Vagina (tissue), 2 donors: ENCODE measurements around the gene RPP30.

Source experiments
- POLR2A ChIP-seq, 2 donors: fragments of 450-650 bp; IDR thresholded peaks; one replicate each; pipeline ENCODE4 v1.6.1; 2017; ENCODE audit warnings: antibody characterized with exemption in 2 of 2, mild to moderate bottlenecking in 2 of 2, moderate library complexity in 2 of 2
- POLR2AphosphoS5 ChIP-seq, 2 donors: sonication (generic); formaldehyde crosslinking; IDR thresholded peaks; one replicate each; pipeline ENCODE4 v1.9.0; 2017; ENCODE audit warnings: antibody characterized with exemption in 2 of 2, mild to moderate bottlenecking in 2 of 2, low read depth in 1 of 2; ENCODE audit not compliant: insufficient read depth in 1 of 2
- TF ChIP-seq, protein P1 (sequence below), 3 experiments: fragments of 450-650 bp in 2 of 3; fragments of 200-600 bp in 1 of 3; sonication (generic) in 1 of 3; IDR thresholded peaks; one replicate each; pipeline ENCODE4 v1.5.1; 2017 to 2019; ENCODE audit warnings: antibody characterized with exemption in 3 of 3, mild to moderate bottlenecking in 2 of 3, moderate library complexity in 2 of 3

DNA sequence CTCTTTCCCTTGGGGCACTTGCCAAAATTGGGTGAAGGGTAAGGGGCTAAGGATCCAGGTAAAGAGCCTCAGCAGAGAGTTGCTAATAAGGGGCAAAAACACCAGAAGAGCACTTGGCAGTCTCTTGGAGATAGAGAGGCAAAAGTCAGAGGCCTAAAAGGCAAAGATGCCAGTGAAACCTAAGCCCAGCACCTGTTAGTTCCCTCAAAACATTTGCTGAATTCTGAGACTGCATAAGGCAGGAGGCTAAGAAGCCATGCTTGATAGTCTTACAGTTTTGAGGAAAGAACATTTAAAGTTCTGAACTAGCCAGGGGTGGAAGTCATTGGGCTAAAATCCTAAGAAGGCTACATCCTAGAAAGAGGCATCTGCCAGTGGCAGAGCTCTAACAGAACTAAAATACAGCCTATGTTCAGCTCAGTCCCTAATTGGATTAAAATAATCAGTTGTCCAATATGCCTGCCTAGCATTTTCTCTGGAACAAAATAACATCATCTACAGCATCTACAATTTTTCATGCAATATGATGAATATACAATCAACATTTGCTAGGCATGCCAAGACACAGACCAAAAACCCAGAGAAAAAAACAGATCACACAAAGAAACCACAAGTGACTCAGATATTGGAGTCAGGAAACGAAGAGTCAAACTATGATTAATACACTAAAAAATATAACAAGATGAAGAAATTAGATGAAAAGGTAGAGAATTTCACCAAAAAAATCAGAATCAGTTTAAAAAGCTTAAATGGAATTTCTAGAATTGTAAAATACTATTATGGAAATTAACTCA lies 21.6 kb upstream of the RPP30 start:
- TF ChIP-seq, protein P1, sequence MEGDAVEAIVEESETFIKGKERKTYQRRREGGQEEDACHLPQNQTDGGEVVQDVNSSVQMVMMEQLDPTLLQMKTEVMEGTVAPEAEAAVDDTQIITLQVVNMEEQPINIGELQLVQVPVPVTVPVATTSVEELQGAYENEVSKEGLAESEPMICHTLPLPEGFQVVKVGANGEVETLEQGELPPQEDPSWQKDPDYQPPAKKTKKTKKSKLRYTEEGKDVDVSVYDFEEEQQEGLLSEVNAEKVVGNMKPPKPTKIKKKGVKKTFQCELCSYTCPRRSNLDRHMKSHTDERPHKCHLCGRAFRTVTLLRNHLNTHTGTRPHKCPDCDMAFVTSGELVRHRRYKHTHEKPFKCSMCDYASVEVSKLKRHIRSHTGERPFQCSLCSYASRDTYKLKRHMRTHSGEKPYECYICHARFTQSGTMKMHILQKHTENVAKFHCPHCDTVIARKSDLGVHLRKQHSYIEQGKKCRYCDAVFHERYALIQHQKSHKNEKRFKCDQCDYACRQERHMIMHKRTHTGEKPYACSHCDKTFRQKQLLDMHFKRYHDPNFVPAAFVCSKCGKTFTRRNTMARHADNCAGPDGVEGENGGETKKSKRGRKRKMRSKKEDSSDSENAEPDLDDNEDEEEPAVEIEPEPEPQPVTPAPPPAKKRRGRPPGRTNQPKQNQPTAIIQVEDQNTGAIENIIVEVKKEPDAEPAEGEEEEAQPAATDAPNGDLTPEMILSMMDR (IDR thresholded peaks at IDR 0.05) = no peak
- TF ChIP-seq POLR2AphosphoS5 (IDR thresholded peaks at IDR 0.05; ENCODE audit: insufficient read depth in 1 of 2, low read depth in 1 of 2) = no peak
- no peak for TF ChIP-seq POLR2A (IDR thresholded peaks at IDR 0.05)
